BLaER1 treated with 17β-estradiol and CSF1 and Interleukin-3, amounts not matched to agents 10 nM and 100 nM (cell line): ENCODE results near the gene MAJIN.
"Not testable (repeated sequence)": the region's sequence is repeated elsewhere in the genome, so short reads cannot be mapped to it uniquely, and the experiment has no call there.

Experiments used
- H3K27ac ChIP-seq, 11 experiments: shearing (Covaris generic); formaldehyde crosslinking; 2 replicates each; pipeline ENCODE4 v1.8.1; 2022
- H3K27me3 ChIP-seq, 11 experiments: shearing (Covaris generic); formaldehyde crosslinking; 2 replicates each; pipeline ENCODE4 v1.8.1; 2022
- H3K36me3 ChIP-seq, 11 experiments: shearing (Covaris generic); formaldehyde crosslinking; 2 replicates each; pipeline ENCODE4 v1.8.1; 2022
- H3K4me1 ChIP-seq, 10 experiments: shearing (Covaris generic); formaldehyde crosslinking; 2 replicates each; pipeline ENCODE4 v1.8.1; 2022
- H3K4me2 ChIP-seq, 11 experiments: shearing (Covaris generic); formaldehyde crosslinking; 2 replicates each; pipeline ENCODE4 v1.8.1; 2022
- H3K4me3 ChIP-seq, 10 experiments: shearing (Covaris generic); formaldehyde crosslinking; 2 replicates each; pipeline ENCODE4 v1.8.1; 2022
- H3K9ac ChIP-seq, 11 experiments: shearing (Covaris generic); formaldehyde crosslinking; 2 replicates each; pipeline ENCODE4 v1.8.1; 2022
- H3K9me3 ChIP-seq, 11 experiments: shearing (Covaris generic); formaldehyde crosslinking; replicated peaks in 1 of 11; 2 replicates each; pipeline ENCODE4 v1.8.1; 2022
- H4K20me1 ChIP-seq, 11 experiments: shearing (Covaris generic); formaldehyde crosslinking; 2 replicates each; pipeline ENCODE4 v1.8.1; 2022
- Cebpa-rat ChIP-seq, 11 experiments: shearing (Covaris generic); IDR thresholded peaks; 2 replicates each; pipeline ENCODE4 v1.8.1; 2022

MAJIN gene

DNA sequence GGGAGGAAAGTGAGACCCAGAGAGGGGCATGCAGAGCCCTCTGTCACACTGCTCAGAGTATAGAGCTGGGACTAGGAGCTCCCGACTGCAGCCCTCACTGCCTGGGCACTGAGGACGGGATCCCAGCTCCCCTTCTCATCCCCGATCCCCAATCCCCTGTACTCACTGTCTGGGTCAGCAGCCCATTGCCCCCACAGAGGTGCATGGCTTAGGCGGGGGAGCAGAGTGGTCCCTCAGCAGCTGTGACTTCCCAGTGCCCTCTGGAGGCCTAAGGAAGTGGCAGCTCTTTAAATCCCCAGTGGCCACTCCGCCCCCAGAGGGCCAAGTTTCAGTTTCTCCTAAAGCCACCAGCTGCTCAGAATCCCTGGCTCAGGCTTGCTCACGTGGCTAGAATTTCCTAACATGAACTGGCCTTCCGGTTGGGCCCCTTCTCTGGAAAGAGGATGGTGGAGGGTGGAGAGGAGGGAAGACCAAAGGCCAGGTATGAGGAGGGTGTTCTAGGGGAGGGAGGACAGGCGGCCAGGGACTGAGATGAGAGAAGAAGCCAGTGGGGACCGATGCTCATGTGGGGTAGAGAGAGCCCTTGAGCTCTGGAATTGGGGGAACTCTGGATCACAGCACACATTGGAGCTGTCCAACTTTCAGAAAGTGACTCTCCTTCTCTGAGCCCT, 24.9 kb upstream of the MAJIN start, which contains the start of gene BATF2:
BATF2 (minus strand) TSS at position 262 of the 671 bp plus-strand sequence; CDS start at position 205, 57 bp downstream.
- H3K27ac ChIP-seq: peak within 1 kb of the TSS; percentile 29 to 71 (median 54); a peak in 20 of 22 replicates

DNA sequence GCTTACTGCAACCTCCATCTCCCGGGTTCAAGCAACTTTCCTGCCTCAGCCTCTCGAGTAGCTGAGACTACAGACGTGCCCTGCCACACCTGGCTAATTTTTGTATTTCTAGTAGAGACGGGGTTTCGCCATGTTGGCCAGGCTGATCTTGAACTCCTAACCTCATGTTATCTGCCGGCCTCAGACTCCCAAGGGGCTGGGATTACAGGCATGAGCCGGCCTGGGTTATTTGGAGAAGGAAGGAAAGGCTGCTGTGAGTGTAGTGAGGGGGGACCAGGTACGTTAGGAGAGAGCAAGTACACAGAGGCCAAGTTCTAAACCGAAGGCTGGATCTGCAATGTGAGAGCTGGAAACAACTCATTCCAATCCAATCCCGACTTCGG, 24.4 kb upstream of the MAJIN start:
- Histone ChIP-seq H3K27me3 (no peaks in the 10 kb centered on the region), H3K4me2 (peak overlapping the region; percentile 76 to 94 (median 87)), H3K4me3 (peak overlapping the region in 7 of 10 experiments; percentile 6 to 59 (median 51); a peak in 12 of 20 replicates), H3K4me1 (peaks cover 36 to 51% (median 39%) of the 10 kb centered on the region in 10 experiments), H3K9me3 (no peaks in the 10 kb centered on the region), H3K9ac (peak overlapping the region; percentile 13 to 74 (median 48); a peak in 19 of 22 replicates), H3K27ac (peak overlapping the region; percentile 29 to 71 (median 51); a peak in 19 of 22 replicates), H3K36me3 (peaks cover 0 to 11% (median 0%) of the 10 kb centered on the region in 11 experiments; a peak in 1 of 22 replicates), H4K20me1 (no peaks in the 10 kb centered on the region)
- TF ChIP-seq Cebpa-rat (IDR thresholded peaks at IDR 0.05): no peak

More for the DNA sequence above, 24.9 kb upstream of the MAJIN start, which contains the start of gene BATF2:
- Histone ChIP-seq H4K20me1 (no peaks in the 10 kb centered on the region), H3K27me3 (no peaks in the 10 kb centered on the region), H3K9me3 (no peaks in the 10 kb centered on the region), H3K4me2 (peak within 1 kb of the TSS; percentile 76 to 94 (median 87)), H3K36me3 (peaks cover 0 to 9% (median 0%) of the 10 kb centered on the region in 11 experiments; a peak in 1 of 22 replicates), H3K9ac (peak within 1 kb of the TSS; percentile 13 to 74 (median 48); a peak in 20 of 22 replicates), H3K4me1 (peaks cover 34 to 46% (median 38%) of the 10 kb centered on the region in 10 experiments), H3K4me3 (peak within 1 kb of the TSS in 7 of 10 experiments; percentile 6 to 59 (median 51); a peak in 12 of 20 replicates)
- TF ChIP-seq Cebpa-rat (IDR thresholded peaks at IDR 0.05): no peak

DNA sequence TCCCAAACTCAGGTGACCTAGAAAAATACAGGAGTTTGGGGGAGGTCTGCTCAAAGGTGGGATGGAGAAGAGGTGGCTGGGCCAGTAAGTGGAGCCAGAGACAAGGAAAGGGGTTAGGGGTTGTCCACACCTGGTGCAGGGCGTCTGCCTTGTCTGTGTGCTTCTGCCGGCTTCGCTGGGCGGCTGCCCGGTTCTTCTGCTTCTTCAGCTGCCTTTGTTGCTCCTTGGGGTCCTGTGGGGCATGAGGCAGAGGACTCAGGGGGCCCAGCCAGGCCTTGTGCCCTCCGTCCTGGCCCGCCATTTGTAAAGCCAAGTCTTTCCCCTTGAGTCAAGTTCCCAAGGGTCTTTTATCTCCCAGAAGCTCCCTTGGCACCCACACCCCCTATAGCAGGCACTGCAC, 22.4 kb upstream of the MAJIN start:
- H3K9ac ChIP-seq: no peak overlapping the region

DNA sequence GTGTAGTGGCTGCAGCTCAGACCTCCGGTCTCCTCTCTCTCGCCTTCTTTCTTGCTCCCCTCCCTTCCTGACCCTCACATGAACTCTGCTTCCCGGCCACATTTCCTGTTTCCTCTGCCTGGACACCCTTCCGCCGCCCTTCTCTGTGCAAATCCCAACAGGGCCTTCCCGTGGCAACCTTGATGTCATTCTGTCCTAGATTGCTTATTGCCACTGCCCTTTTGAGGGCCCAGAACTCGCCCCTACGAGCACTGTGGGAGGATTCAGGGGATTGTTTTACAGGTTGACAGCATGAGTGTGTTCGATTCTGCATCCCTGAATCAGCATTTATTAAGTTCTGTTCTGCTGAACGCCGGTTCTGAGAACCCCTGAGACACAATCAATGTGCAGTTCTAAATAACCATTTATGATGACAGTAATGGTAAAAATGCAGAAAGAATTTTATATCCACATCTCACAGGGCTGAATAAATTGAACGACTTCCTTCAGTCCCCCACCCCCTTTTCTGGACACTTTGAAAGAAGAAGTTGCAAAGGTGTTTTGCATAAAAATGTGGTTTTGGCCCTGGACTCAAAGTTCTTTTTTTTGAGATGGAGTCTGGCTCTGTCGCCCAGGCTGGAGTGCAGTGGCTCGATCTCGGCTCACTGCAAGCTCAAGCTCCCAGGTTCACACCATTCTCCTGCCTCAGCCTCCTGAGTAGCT, 18.5 kb upstream of the MAJIN start:
- Histone ChIP-seq H3K27me3 (no peaks in the 10 kb centered on the region), H4K20me1 (no peaks in the 10 kb centered on the region), H3K4me3 (peak overlapping the region in 5 of 10 experiments; percentile 6 to 55 (median 37); a peak in 7 of 20 replicates), H3K36me3 (peaks cover 0 to 11% (median 0%) of the 10 kb centered on the region in 11 experiments; a peak in 1 of 22 replicates), H3K9me3 (no peaks in the 10 kb centered on the region), H3K4me2 (peak overlapping the region; percentile 83 to 97 (median 89)), H3K4me1 (peaks cover 19 to 49% (median 37%) of the 10 kb centered on the region in 10 experiments), H3K9ac (peak overlapping the region in 7 of 11 experiments; percentile 10 to 43 (median 36); a peak in 7 of 22 replicates), H3K27ac (peak overlapping the region in 7 of 11 experiments; percentile 1 to 42 (median 27); a peak in 8 of 22 replicates)
- no peak for TF ChIP-seq Cebpa-rat (IDR thresholded peaks at IDR 0.05)

More for the DNA sequence above, 22.4 kb upstream of the MAJIN start:
- Histone ChIP-seq H3K27ac (no peak overlapping the region), H3K4me3 (no peak overlapping the region), H3K9me3 (no peaks in the 10 kb centered on the region), H3K4me1 (peaks cover 52 to 69% (median 59%) of the 10 kb centered on the region in 10 experiments), H4K20me1 (no peaks in the 10 kb centered on the region), H3K4me2 (no peak overlapping the region), H3K27me3 (no peaks in the 10 kb centered on the region), H3K36me3 (peaks cover 0 to 11% (median 0%) of the 10 kb centered on the region in 11 experiments; a peak in 1 of 22 replicates)
- TF ChIP-seq Cebpa-rat (IDR thresholded peaks at IDR 0.05): no peak

DNA sequence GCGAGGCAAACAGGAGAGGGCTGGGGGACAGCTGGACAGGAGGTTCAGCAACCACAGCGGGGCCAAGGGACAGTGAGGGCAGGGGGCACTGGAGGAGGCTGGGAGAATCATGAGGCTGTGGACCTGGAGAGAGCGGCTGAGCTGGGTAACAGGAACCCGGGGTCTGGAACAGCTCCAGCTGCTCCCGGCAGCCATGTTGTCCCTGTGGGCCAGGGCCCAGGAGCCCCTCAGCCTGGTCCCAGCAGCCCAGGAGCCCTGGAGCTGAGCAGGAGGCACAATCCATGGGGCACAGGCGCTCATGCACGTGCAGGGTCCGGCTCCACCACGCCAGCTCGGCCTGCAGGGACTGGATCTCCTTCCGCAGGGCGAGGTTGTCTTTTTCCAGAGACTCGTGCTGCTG, 17.5 kb upstream of the MAJIN start:
- H3K27me3 ChIP-seq: no peaks in the 10 kb centered on the region
- peaks cover 20 to 54% (median 41%) of the 10 kb centered on the region in 10 experiments for H3K4me1 ChIP-seq
- H3K27ac ChIP-seq: peak overlapping the region in 6 of 11 experiments; percentile 12 to 34 (median 26); a peak in 8 of 22 replicates

DNA sequence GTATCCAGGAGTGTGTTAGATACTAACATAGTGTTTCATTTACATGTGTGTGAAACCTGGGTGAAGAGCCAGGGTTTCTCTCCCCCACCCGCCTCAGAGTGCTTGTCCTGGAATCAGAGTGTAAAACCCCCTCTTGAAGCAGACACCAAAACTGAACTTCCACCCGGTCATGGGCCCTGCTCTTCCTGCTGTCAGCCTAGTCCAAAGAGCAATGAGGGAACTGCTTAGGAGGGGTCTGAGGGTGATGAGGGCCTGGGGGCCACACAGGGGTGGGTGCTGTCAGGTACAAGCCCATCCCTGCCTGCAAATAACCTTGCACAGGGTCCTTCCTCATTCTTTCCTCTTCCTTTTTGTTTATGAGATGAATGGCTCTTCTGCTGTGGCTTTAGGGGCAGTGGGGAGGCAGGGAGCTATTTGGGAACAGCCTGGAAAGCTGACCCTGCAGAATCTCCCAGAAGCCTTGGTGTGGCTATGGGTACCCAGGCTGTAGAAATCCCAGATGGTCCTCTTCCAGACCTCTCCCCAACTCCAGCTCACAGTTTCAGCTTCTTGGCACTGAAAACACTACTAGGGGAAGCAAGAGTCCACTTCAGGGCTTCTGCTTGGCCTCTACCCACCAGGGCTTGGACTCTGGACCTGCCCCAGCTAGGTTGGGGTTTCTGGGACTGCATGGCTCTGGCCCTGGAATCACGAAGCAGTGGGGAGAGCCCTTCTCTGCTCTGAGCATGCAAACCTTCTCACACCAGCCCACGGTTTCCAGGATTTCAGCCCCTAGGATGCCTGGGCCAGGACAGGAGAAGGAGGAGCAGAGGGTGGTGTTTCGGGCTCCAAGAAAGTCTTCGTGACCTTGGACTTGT, 16.3 kb upstream of the MAJIN start:
- Histone ChIP-seq H3K4me1 (peaks cover 20 to 63% (median 41%) of the 10 kb centered on the region in 10 experiments), H3K4me3 (no peak overlapping the region), H3K4me2 (peak overlapping the region in 7 of 11 experiments; percentile 83 to 97 (median 94); a peak in 9 of 22 replicates), H3K36me3 (peaks cover 0 to 11% (median 0%) of the 10 kb centered on the region in 11 experiments; a peak in 1 of 22 replicates), H4K20me1 (no peaks in the 10 kb centered on the region), H3K27me3 (no peaks in the 10 kb centered on the region), H3K27ac (no peak overlapping the region), H3K9me3 (no peaks in the 10 kb centered on the region), H3K9ac (no peak overlapping the region)
- no peak for TF ChIP-seq Cebpa-rat (IDR thresholded peaks at IDR 0.05)

More for the DNA sequence above, 17.5 kb upstream of the MAJIN start:
- Histone ChIP-seq H3K4me3 (peak overlapping the region in 3 of 10 experiments; percentile 37 to 55 (median 45); a peak in 3 of 20 replicates), H3K4me2 (peak overlapping the region; percentile 83 to 97 (median 89)), H4K20me1 (no peaks in the 10 kb centered on the region), H3K9me3 (no peaks in the 10 kb centered on the region), H3K9ac (no peak overlapping the region), H3K36me3 (peaks cover 0 to 11% (median 0%) of the 10 kb centered on the region in 11 experiments; a peak in 1 of 22 replicates)
- TF ChIP-seq Cebpa-rat (IDR thresholded peaks at IDR 0.05): no peak

DNA sequence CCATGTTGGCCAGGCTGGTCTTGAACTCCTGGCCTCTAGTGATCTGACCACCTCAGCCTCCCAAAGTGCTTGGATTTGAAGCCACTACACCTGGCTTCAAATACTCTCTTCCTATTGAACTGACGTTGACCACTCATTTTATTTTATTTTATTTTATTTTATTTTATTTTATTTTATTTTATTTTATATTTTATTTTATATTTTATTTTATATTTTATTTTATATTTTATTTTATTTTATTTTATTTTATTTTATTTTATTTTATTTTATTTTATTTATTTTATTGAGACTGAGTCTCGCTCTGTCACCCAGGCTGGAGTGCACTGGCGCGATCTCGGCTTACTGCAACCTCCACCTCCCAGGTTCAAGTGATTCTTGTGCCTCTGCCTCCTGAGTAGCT, 11.4 kb upstream of the MAJIN start:
- H3K4me1 ChIP-seq: peaks cover 0 to 25% (median 11%) of the 10 kb centered on the region in 10 experiments; a peak in 14 of 20 replicates
- not testable (repeated sequence) for H3K4me3 ChIP-seq, H3K9me3 ChIP-seq, H3K9ac ChIP-seq, H3K36me3 ChIP-seq, H4K20me1 ChIP-seq, H3K27me3 ChIP-seq, H3K4me2 ChIP-seq, H3K27ac ChIP-seq

DNA sequence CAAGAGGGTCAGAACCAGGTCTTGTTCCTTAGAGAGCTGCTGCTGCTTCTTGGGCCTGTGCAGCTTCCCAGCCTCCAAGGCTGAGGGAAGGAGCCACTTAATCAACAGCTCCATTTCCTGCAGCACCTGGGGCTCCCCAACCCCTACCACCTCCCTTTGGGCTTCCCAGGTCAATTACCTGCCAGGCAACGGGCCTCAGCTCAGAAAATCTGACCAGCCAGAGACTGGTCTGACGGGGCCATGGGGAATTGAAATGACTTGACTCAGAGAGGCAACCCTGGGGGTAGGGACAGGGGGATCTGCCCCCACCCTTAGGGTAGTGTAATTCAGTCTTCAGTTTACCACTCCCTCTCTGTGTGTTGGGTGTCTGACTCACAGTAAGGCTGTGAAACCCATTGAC, 4.7 kb upstream of the MAJIN start:
- Histone ChIP-seq H3K27me3 (peaks cover 0 to 7% (median 3%) of the 10 kb centered on the region in 11 experiments; a peak in 10 of 22 replicates), H3K4me1 (peaks cover 0 to 7% (median 3%) of the 10 kb centered on the region in 10 experiments; a peak in 9 of 20 replicates)

More for the DNA sequence above, 4.7 kb upstream of the MAJIN start:
- H3K9ac ChIP-seq: no peak overlapping the region
- H4K20me1 ChIP-seq: no peaks in the 10 kb centered on the region; a peak in 1 of 22 replicates
- TF ChIP-seq Cebpa-rat (IDR thresholded peaks at IDR 0.05): no peak
- no peak overlapping the region for H3K27ac ChIP-seq
- H3K4me3 ChIP-seq: no peak overlapping the region
- no peaks in the 10 kb centered on the region; a peak in 1 of 22 replicates for H3K9me3 ChIP-seq
- no peaks in the 10 kb centered on the region for H3K36me3 ChIP-seq
- no peak overlapping the region for H3K4me2 ChIP-seq
